Subcutaneous adipose tissue (tissue), 4 donors: Measurements from ENCODE around the gene PLEKHD1. TPM values are rescaled to one million over a fixed set of nuclear protein-coding genes. Genes with fewer than 3 reads are reported as not detected.

Source experiments
- CTCF ChIP-seq: fragments of 450-650 bp; IDR thresholded peaks from one replicate; pipeline ENCODE4 v1.5.1; 2016; ENCODE audit warnings: low read depth, mild to moderate bottlenecking, control low read depth, antibody characterized with exemption, moderate library complexity
- total RNA-seq, 4 donors: library from RNA; depleted of rRNA; stranded (reverse); fragments of >200 nt; gene quantifications; one replicate each; pipeline ENCODE4 v1.1.0, GENCODE V29; 2016

PLEKHD1 gene
- total RNA-seq, 4 donors from 2014 or later, result 0.22 to 0.38 TPM; not detected in 2

GRCh38 chr14:69493038-69493437, 8.5 kb downstream of the PLEKHD1 start:
- TF ChIP-seq CTCF, result no peak

GRCh38 chr14:69493791-69494190, 9.3 kb downstream of the PLEKHD1 start:
- no peak for TF ChIP-seq CTCF

GRCh38 chr14:69495341-69495921, 10.9 kb downstream of the PLEKHD1 start:
- no peak for TF ChIP-seq CTCF

GRCh38 chr14:69499436-69499835, 14.9 kb downstream of the PLEKHD1 start:
- no peak for TF ChIP-seq CTCF

GRCh38 chr14:69500096-69500495, 15.6 kb downstream of the PLEKHD1 start:
- TF ChIP-seq CTCF, result no peak

GRCh38 chr14:69500736-69501135, 16.2 kb downstream of the PLEKHD1 start:
- TF ChIP-seq CTCF, result no peak

- no peak for TF ChIP-seq CTCF
These were observed 16.9 kb downstream of the PLEKHD1 start for GRCh38 chr14:69501423-69501838.
